ENCODE data around the gene CYP39A1.
"Not testable (repeated sequence)": the region's sequence is repeated elsewhere in the genome, so short reads cannot be mapped to it uniquely, and the experiment has no call there.

Gene CYP39A1

GRCh38 chr6:46651816-46652215 lies 802 bp downstream of the CYP39A1 start:
- no peak for DNase-seq (ENCODE audit: low read depth)
- TF ChIP-seq CTCF (conservative IDR thresholded peaks at IDR 0.05; ENCODE audit: control insufficient read depth, insufficient read depth, low read depth, low read length) = no peak
- H3K4me3 ChIP-seq (ENCODE audit: control insufficient read depth, low read depth, low read length) = peak overlapping the region; percentile 72

- no peak for TF ChIP-seq CTCF (conservative IDR thresholded peaks at IDR 0.05; ENCODE audit: control insufficient read depth, insufficient read depth, low read depth, low read length)
- H3K4me3 ChIP-seq (ENCODE audit: control insufficient read depth, low read depth, low read length) = no peak overlapping the region
- DNase-seq (ENCODE audit: low read depth) = peak; percentile 7
Observed at GRCh38 chr6:46651006-46651405, 1.6 kb downstream of the CYP39A1 start.

- no peak for TF ChIP-seq CTCF (conservative IDR thresholded peaks at IDR 0.05; ENCODE audit: control insufficient read depth, insufficient read depth, low read depth, low read length)
- DNase-seq (ENCODE audit: low read depth) = peak; percentile 55
- H3K4me3 ChIP-seq (ENCODE audit: control insufficient read depth, low read depth, low read length) = no peak overlapping the region
Observed at GRCh38 chr6:46648869-46649492, 3.6 kb downstream of the CYP39A1 start.

GRCh38 chr6:46648108-46648507 lies 4.5 kb downstream of the CYP39A1 start:
- not testable (repeated sequence) for DNase-seq (ENCODE audit: low read depth); H3K4me3 ChIP-seq (ENCODE audit: control insufficient read depth, low read depth, low read length)

GRCh38 chr6:46645265-46645664 lies 7.4 kb downstream of the CYP39A1 start:
- no peak for TF ChIP-seq CTCF (conservative IDR thresholded peaks at IDR 0.05; ENCODE audit: control insufficient read depth, insufficient read depth, low read depth, low read length)
- DNase-seq (ENCODE audit: low read depth) = no peak
- no peak overlapping the region for H3K4me3 ChIP-seq (ENCODE audit: control insufficient read depth, low read depth, low read length)

- DNase-seq (ENCODE audit: low read depth) = no peak
- TF ChIP-seq CTCF (conservative IDR thresholded peaks at IDR 0.05; ENCODE audit: control insufficient read depth, insufficient read depth, low read depth, low read length) = no peak
Observed at GRCh38 chr6:46642928-46643751, 9.5 kb downstream of the CYP39A1 start.

GRCh38 chr6:46638650-46639049 lies 14.0 kb downstream of the CYP39A1 start:
- TF ChIP-seq CTCF (conservative IDR thresholded peaks at IDR 0.05; ENCODE audit: control insufficient read depth, insufficient read depth, low read depth, low read length) = no peak
- DNase-seq (ENCODE audit: low read depth) = no peak

More at GRCh38 chr6:46642928-46643751, 9.5 kb downstream of the CYP39A1 start:
- H3K4me3 ChIP-seq (ENCODE audit: control insufficient read depth, low read depth, low read length) = no peak overlapping the region

More at GRCh38 chr6:46638650-46639049, 14.0 kb downstream of the CYP39A1 start:
- H3K4me3 ChIP-seq (ENCODE audit: control insufficient read depth, low read depth, low read length) = no peak overlapping the region

All from fibroblast of mammary gland (primary cell).